Esophagus muscularis mucosa (tissue), 4 donors: ENCODE measurements around the gene SGK1.

Source experiments
- CTCF ChIP-seq, 3 experiments: fragments of 200-600 bp in 2 of 3; fragments of 450-650 bp in 1 of 3; sonication (generic) in 2 of 3; IDR thresholded peaks; one replicate each; pipeline ENCODE4 v1.5.1; 2017 to 2019; ENCODE audit warnings: antibody characterized with exemption in 3 of 3, mild to moderate bottlenecking in 2 of 3, moderate library complexity in 1 of 3
- EP300 ChIP-seq: sonication (generic); formaldehyde crosslinking; IDR thresholded peaks from one replicate; pipeline ENCODE4 v1.6.1; 2017; ENCODE audit warnings: antibody characterized with exemption
- POLR2A ChIP-seq: fragments of 450-650 bp; IDR thresholded peaks from one replicate; pipeline ENCODE4 v1.6.1; 2017; ENCODE audit warnings: antibody characterized with exemption, moderate library complexity, mild to moderate bottlenecking, low read depth

- TF ChIP-seq POLR2A (no peak), CTCF (IDR thresholded peaks at IDR 0.05) (no peak), EP300 (no peak)
Measured at GRCh38 chr6:134172706-134173365, 145.1 kb downstream of the SGK1 start.
